Ascending aorta (tissue), 2 donors: ENCODE results near the gene MIOX. TPM values are rescaled to one million over a fixed set of nuclear protein-coding genes. Genes with fewer than 3 reads are reported as not detected.

ENCODE experiments used
- DNase-seq, 2 donors: peaks; one replicate each; pipeline ENCODE4 v3.0.0-alpha.2; 2019; ENCODE audit warnings: low spot score in 2 of 2
- H3K27ac ChIP-seq, 2 donors: fragments of 200-600 bp; sonication (generic); one replicate each; pipeline ENCODE4 v1.5.1; 2016 to 2017; ENCODE audit warnings: mild to moderate bottlenecking in 1 of 2
- H3K27me3 ChIP-seq: fragments of 200-600 bp; sonication (generic); one replicate; pipeline ENCODE4 v1.5.1; 2017
- H3K36me3 ChIP-seq, 2 donors: fragments of 200-600 bp; sonication (generic); one replicate each; pipeline ENCODE4 v1.5.1; 2016
- H3K4me1 ChIP-seq, 2 donors: fragments of 200-600 bp; sonication (generic); one replicate each; pipeline ENCODE4 v1.5.1; 2016 to 2017; ENCODE audit warnings: mild to moderate bottlenecking in 1 of 2
- H3K4me3 ChIP-seq, 2 donors: fragments of 200-600 bp; sonication (generic); one replicate each; pipeline ENCODE4 v1.5.1; 2016 to 2017; ENCODE audit warnings: mild to moderate bottlenecking in 1 of 2
- H3K9me3 ChIP-seq, 2 donors: fragments of 200-600 bp; sonication (generic); one replicate each; pipeline ENCODE4 v1.5.1; 2016
- CTCF ChIP-seq, 3 experiments: fragments of 200-600 bp in 2 of 3; fragments of 450-650 bp in 1 of 3; sonication (generic) in 2 of 3; IDR thresholded peaks; one replicate each; pipeline ENCODE4 v1.5.1; 2016 to 2019; ENCODE audit warnings: antibody characterized with exemption in 3 of 3, mild to moderate bottlenecking in 1 of 3, moderate library complexity in 1 of 3
- intact Hi-C: fragments of 100-400 bp; cut with DNase I; formaldehyde crosslinking; loops from one replicate; pipeline ENCODE4 v1.15.1; 2023
- total RNA-seq: library from RNA; depleted of rRNA; stranded (reverse); fragments of >200 nt; gene quantifications from one replicate; pipeline ENCODE4 v1.1.0, GENCODE V29; 2016

The MIOX gene
- total RNA-seq, 1 donor from 2014 or later: not detected

GRCh38 chr22:50440544-50441249, 46.0 kb upstream of the MIOX start:
- no peak for TF ChIP-seq CTCF (IDR thresholded peaks at IDR 0.05)
- intact Hi-C loops: no loop called here
- Histone ChIP-seq H3K9me3 (no peaks in the 10 kb centered on the region), H3K4me1 (no peaks in the 10 kb centered on the region), H3K4me3 (no peak overlapping the region), H3K27ac (no peak overlapping the region), H3K36me3 (peaks cover 53 to 63% of the 10 kb centered on the region in 2 donors), H3K27me3 (no peaks in the 10 kb centered on the region)
- peak in 1 of 2 donors; percentile 7 for DNase-seq

GRCh38 chr22:50441428-50441993, 45.1 kb upstream of the MIOX start:
- no peaks in the 10 kb centered on the region for H3K27me3 ChIP-seq
- DNase-seq: peak in 1 of 2 donors; percentile 6
- no peaks in the 10 kb centered on the region for H3K9me3 ChIP-seq
- no peak for TF ChIP-seq CTCF (IDR thresholded peaks at IDR 0.05)
- peaks cover 51 to 62% of the 10 kb centered on the region in 2 donors for H3K36me3 ChIP-seq
- H3K4me3 ChIP-seq: no peak overlapping the region
- intact Hi-C loops: no loop called here
- H3K4me1 ChIP-seq: no peaks in the 10 kb centered on the region
- H3K27ac ChIP-seq: no peak overlapping the region

- no peak overlapping the region for H3K4me3 ChIP-seq
- H3K4me1 ChIP-seq: no peaks in the 10 kb centered on the region
- H3K27me3 ChIP-seq: no peaks in the 10 kb centered on the region
- H3K9me3 ChIP-seq: no peaks in the 10 kb centered on the region
- peaks cover 51 to 62% of the 10 kb centered on the region in 2 donors for H3K36me3 ChIP-seq
- no peak for TF ChIP-seq CTCF (IDR thresholded peaks at IDR 0.05)
- peak in 1 of 2 donors; percentile 5 for DNase-seq
- intact Hi-C loops: no loop called here
- no peak overlapping the region for H3K27ac ChIP-seq
These were observed 43.5 kb upstream of the MIOX start for GRCh38 chr22:50443197-50443596.

- DNase-seq: no peak
- intact Hi-C loops: no loop called here
- Histone ChIP-seq H3K27me3 (no peaks in the 10 kb centered on the region), H3K27ac (no peak overlapping the region), H3K9me3 (no peaks in the 10 kb centered on the region), H3K36me3 (peaks cover 52 to 58% of the 10 kb centered on the region in 2 donors), H3K4me1 (no peaks in the 10 kb centered on the region), H3K4me3 (no peak overlapping the region)
- no peak for TF ChIP-seq CTCF (IDR thresholded peaks at IDR 0.05)
These were observed 42.6 kb upstream of the MIOX start for GRCh38 chr22:50443801-50444625.

DNA sequence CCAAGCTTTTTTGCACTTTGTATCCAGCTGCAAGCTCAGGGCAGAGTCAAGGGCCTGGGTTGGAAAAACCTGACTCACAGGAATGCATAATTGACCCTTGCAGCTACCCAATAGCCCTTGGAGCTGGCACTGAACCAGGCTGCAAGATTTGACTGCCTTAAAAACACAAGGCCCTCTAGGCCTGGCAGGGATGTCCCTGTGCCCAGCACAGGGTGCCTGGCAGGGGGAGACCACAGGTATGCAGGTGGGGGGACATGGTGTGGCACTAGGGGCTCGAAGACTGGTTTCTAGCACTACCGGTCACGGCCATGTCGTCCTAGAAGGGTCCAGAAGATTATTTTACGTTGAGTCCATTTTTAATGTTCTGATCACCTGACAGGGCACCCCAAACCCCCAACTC, 42.0 kb upstream of the MIOX start:
- DNase-seq: no peak
- H3K4me1 ChIP-seq: no peaks in the 10 kb centered on the region
- TF ChIP-seq CTCF (IDR thresholded peaks at IDR 0.05): no peak
- no peaks in the 10 kb centered on the region for H3K27me3 ChIP-seq
- peaks cover 49 to 52% of the 10 kb centered on the region in 2 donors for H3K36me3 ChIP-seq
- H3K9me3 ChIP-seq: no peaks in the 10 kb centered on the region
- intact Hi-C loops: no loop called here
- no peak overlapping the region for H3K27ac ChIP-seq
- no peak overlapping the region for H3K4me3 ChIP-seq
